Activated T-cell treated with anti-CD3 and anti-CD28 coated beads, Interleukin-2, amount 50 U/mL, for 4 hours (primary cell): Measurements from ENCODE around the gene OXLD1. TPM values are rescaled to one million over a fixed set of nuclear protein-coding genes. Genes with fewer than 3 reads are reported as not detected.

ENCODE experiments used
- total RNA-seq, 3 donors: library from RNA; stranded (reverse); gene quantifications; one replicate each; pipeline ENCODE4 v1.2.1, GENCODE V29; 2021

Gene OXLD1
- total RNA-seq, 3 donors from 2014 or later = 35.0 to 41.1 (median 35.3) TPM

Other genes with a start within 250 kb of the OXLD1 start
- gene ACTG1, start 153.8 kb downstream of the OXLD1 start, total RNA-seq = 1,000 to 10,000 TPM; 3,953 to 4,676 (median 4,016) TPM
- gene FSCN2, start 138.2 kb downstream of the OXLD1 start, total RNA-seq = under 1 TPM in 2 of 3 donors, not detected in 1; 0.33 to 0.58 TPM
- gene FAAP100, start 114.3 kb downstream of the OXLD1 start, total RNA-seq = 10 to 100 TPM; 59.3 to 63.3 (median 61.6) TPM
- gene NPLOC4, start 29.5 kb downstream of the OXLD1 start, total RNA-seq = 100 to 1,000 TPM; 153 to 201 (median 167) TPM
- under 1 TPM in 2 of 3 donors, not detected in 1; 0.11 to 0.18 TPM for gene TSPAN10, start 29.4 kb downstream of the OXLD1 start, total RNA-seq
- under 1 TPM in 1 of 3 donors, not detected in 2; 0.35 TPM for gene PDE6G, start 10.1 kb downstream of the OXLD1 start, total RNA-seq
- gene CCDC137, start 132 bp upstream of the OXLD1 start, total RNA-seq = 10 to 100 TPM; 82.9 to 91.9 (median 84.9) TPM
- 10 to 100 TPM; 27.3 to 38.6 (median 27.9) TPM for gene ARL16, start 17.2 kb upstream of the OXLD1 start, total RNA-seq
- gene HGS, start 17.4 kb upstream of the OXLD1 start, total RNA-seq = 100 to 1,000 TPM; 146 to 162 (median 147) TPM
- gene MRPL12, start 36.8 kb upstream of the OXLD1 start, total RNA-seq = 100 to 1,000 TPM; 294 to 372 (median 359) TPM
- 10 to 100 TPM; 29.9 to 47.8 (median 38.8) TPM for gene SLC25A10, start 45.7 kb upstream of the OXLD1 start, total RNA-seq
- gene GCGR, start 137.5 kb upstream of the OXLD1 start, total RNA-seq = not detected
- gene MCRIP1, start 166.7 kb upstream of the OXLD1 start, total RNA-seq = 100 to 1,000 TPM; 100 to 112 (median 110) TPM
- gene PPP1R27, start 168.4 kb upstream of the OXLD1 start, total RNA-seq = not detected
- gene P4HB, start 193.9 kb upstream of the OXLD1 start, total RNA-seq = 100 to 1,000 TPM; 442 to 487 (median 478) TPM
- 100 to 1,000 TPM; 789 to 858 (median 821) TPM for gene ARHGDIA, start 204.7 kb upstream of the OXLD1 start, total RNA-seq
- gene ALYREF, start 225.0 kb upstream of the OXLD1 start, total RNA-seq = 100 to 1,000 TPM; 321 to 369 (median 324) TPM
- 100 to 1,000 TPM; 128 to 157 (median 153) TPM for gene ANAPC11, start 225.1 kb upstream of the OXLD1 start, total RNA-seq
- gene NPB, start 235.6 kb upstream of the OXLD1 start, total RNA-seq = under 1 TPM in 2 of 3 donors, not detected in 1; 0.14 to 0.24 TPM
- gene PCYT2, start 244.8 kb upstream of the OXLD1 start, total RNA-seq = 10 to 100 TPM; 23.5 to 25.8 (median 25.7) TPM